ENCODE measurements around the gene MANBA.

GRCh38 chr4:102614801-102615200 is 146.0 kb downstream of the MANBA start:
- TF ChIP-seq CTCF (conservative IDR thresholded peaks at IDR 0.05) (no peak), ZFX (IDR thresholded peaks at IDR 0.05) (no peak)
